ENCODE measurements around the gene CPSF2. TPM values are rescaled to one million over a fixed set of nuclear protein-coding genes. Genes with fewer than 3 reads are reported as not detected.

The CPSF2 gene
- total and polyA plus RNA-seq, 2 of the 13 experiments (the other 11 are each of a cell fraction or from before 2014, with no cell fraction given): 14.3 to 67.9 TPM

GRCh38 chr14:92106143-92106926, 15.4 kb upstream of the CPSF2 start, which contains the start of gene ATXN3 (continued):
- TF ChIP-seq RFXAP (CRISPR knock-in tag; IDR thresholded peaks at IDR 0.05; ENCODE audit: borderline replicate concordance) (peak; percentile 69; the same call in 1 of the 2 replicates), TBL1XR1 (IDR thresholded peaks at IDR 0.05; ENCODE audit: borderline replicate concordance, low read length, partially characterized antibody) (no peak), ZNF580 (CRISPR knock-in tag; IDR thresholded peaks at IDR 0.05; ENCODE audit: borderline replicate concordance, low read depth) (0 out of 2 replicates have a peak, but pooled peaks have one; percentile 10), ZNF768 (CRISPR knock-in tag; IDR thresholded peaks at IDR 0.05) (0 out of 2 replicates have a peak, but pooled peaks have one; percentile 12), ZNF34 (CRISPR knock-in tag; IDR thresholded peaks at IDR 0.05; ENCODE audit: borderline replicate concordance) (no peak), ZFP82 (CRISPR knock-in tag; IDR thresholded peaks at IDR 0.05; ENCODE audit: borderline replicate concordance) (peak; percentile 80; the same call in 1 of the 2 replicates), ZMYM4 (CRISPR knock-in tag; IDR thresholded peaks at IDR 0.05) (peak; percentile 98), HHEX (CRISPR knock-in tag; IDR thresholded peaks at IDR 0.05) (no peak), TFDP2 (CRISPR knock-in tag; IDR thresholded peaks at IDR 0.05) (0 out of 2 replicates have a peak, but pooled peaks have one; percentile 33), ERF (CRISPR knock-in tag; IDR thresholded peaks at IDR 0.05) (no peak), KDM2A (CRISPR knock-in tag; IDR thresholded peaks at IDR 0.05; ENCODE audit: borderline replicate concordance, low read depth) (peak; percentile 25; the same call in 1 of the 2 replicates), ZXDC (CRISPR knock-in tag; IDR thresholded peaks at IDR 0.05) (no peak), MXD3 (CRISPR knock-in tag; IDR thresholded peaks at IDR 0.05) (0 out of 2 replicates have a peak, but pooled peaks have one; percentile 11), SRSF1 (optimal IDR thresholded peaks at IDR 0.05; ENCODE audit: low read depth, low read length) (peak; percentile 57), TBP (CRISPR knock-in tag; IDR thresholded peaks at IDR 0.05) (no peak), ZNF552 (CRISPR knock-in tag; IDR thresholded peaks at IDR 0.05; ENCODE audit: borderline replicate concordance) (no peak), SP2 (CRISPR knock-in tag; IDR thresholded peaks at IDR 0.05) (peak; percentile 47), ZFP37 (CRISPR knock-in tag; IDR thresholded peaks at IDR 0.05; ENCODE audit: borderline replicate concordance) (0 out of 2 replicates have a peak, but pooled peaks have one; percentile 20), NR1H2 (CRISPR knock-in tag; IDR thresholded peaks at IDR 0.05; ENCODE audit: borderline replicate concordance, low read depth) (peak; percentile 32; the same call in 1 of the 2 replicates), ZNF619 (CRISPR knock-in tag; IDR thresholded peaks at IDR 0.05) (no peak), MNT (IDR thresholded peaks at IDR 0.05) (peak; percentile 37; the same call in 1 of the 2 replicates), MED1 (CRISPR knock-in tag; IDR thresholded peaks at IDR 0.05) (peak; percentile 49; the same call in 1 of the 2 replicates), TBX2 (CRISPR knock-in tag; IDR thresholded peaks at IDR 0.05; ENCODE audit: borderline replicate concordance) (peak; percentile 7; the same call in 1 of the 2 replicates), POLR2G (IDR thresholded peaks at IDR 0.05; ENCODE audit: low read depth, low read length) (peak; percentile 67)
